K562 (cell line): Measurements from ENCODE around the gene NACAD. TPM values are rescaled to one million over a fixed set of nuclear protein-coding genes. Genes with fewer than 3 reads are reported as not detected.

Experiments used
- BRD9 ChIP-seq: fragments of 450-650 bp; IDR thresholded peaks from 2 replicates; pipeline ENCODE4 v1.6.1; 2018; ENCODE audit warnings: low read depth; ENCODE audit not compliant: partially characterized antibody
- CBX8 ChIP-seq: fragments of 200-600 bp; sonication (generic); IDR thresholded peaks from 2 replicates; pipeline ENCODE4 v1.6.1; 2012; ENCODE audit warnings: borderline replicate concordance, mixed run types, low read depth, mild to moderate bottlenecking, moderate library complexity, mixed read lengths, low read length, control low read depth, inconsistent platforms; ENCODE audit not compliant: poor library complexity, severe bottlenecking; ENCODE audit errors: extremely low read depth
- EHMT2 ChIP-seq: fragments of 450-650 bp; IDR thresholded peaks from 2 replicates; pipeline ENCODE4 v1.6.1; 2018; ENCODE audit warnings: antibody characterized with exemption
- HNRNPL ChIP-seq: fragments of 200-400 bp; formaldehyde crosslinking; IDR thresholded peaks from 2 replicates; pipeline ENCODE4 v1.6.1; 2017; ENCODE audit warnings: low read depth, mild to moderate bottlenecking, low read length
- HSF4 ChIP-seq: fragments of 250-450 bp; sonication (Bioruptor Pico); IDR thresholded peaks from 2 replicates; pipeline ENCODE4 v2.1.2; 2022; ENCODE audit warnings: mild to moderate bottlenecking, moderate library complexity, borderline replicate concordance
- MED1 ChIP-seq: sonication (generic); formaldehyde crosslinking; IDR thresholded peaks from 2 replicates; pipeline ENCODE4 v1.8.1; 2023; ENCODE audit warnings: missing genetic modification reagents, borderline replicate concordance
- RAD21 ChIP-seq, 2 experiments: fragments of 250-450 bp in 1 of 2; fragments of 450-650 bp in 1 of 2; sonication (Bioruptor Pico) in 1 of 2; formaldehyde crosslinking in 1 of 2; IDR thresholded peaks in 1 of 2; conservative IDR thresholded peaks in 1 of 2; 2 replicates each; pipeline versions ENCODE4 v1.4.0 to v1.8.0; 2020 to 2022; ENCODE audit warnings: mild to moderate bottlenecking in 2 of 2, moderate library complexity in 1 of 2
- RBM17 ChIP-seq: fragments of 200-400 bp; formaldehyde crosslinking; IDR thresholded peaks from 2 replicates; pipeline ENCODE4 v1.6.1; 2017; ENCODE audit warnings: low read depth, mild to moderate bottlenecking, low read length, borderline replicate concordance
- SIRT6 ChIP-seq: IDR thresholded peaks from one replicate; pipeline ENCODE4 v1.6.1; 2012; ENCODE audit warnings: low read depth, mild to moderate bottlenecking, control low read depth, inconsistent platforms, low read length, moderate library complexity
- TEAD1 ChIP-seq, 2 experiments: fragments of 450-650 bp in 1 of 2; sonication (generic) in 1 of 2; formaldehyde crosslinking; IDR thresholded peaks; 2 replicates each; pipeline versions ENCODE4 v1.4.0 to v1.8.0; 2020 to 2022; ENCODE audit warnings: mild to moderate bottlenecking in 2 of 2, missing genetic modification reagents in 1 of 2
- ZNF174 ChIP-seq: fragments of 250-450 bp; sonication (Bioruptor Pico); IDR thresholded peaks from 2 replicates; pipeline ENCODE4 v1.4.0; 2020; ENCODE audit warnings: mild to moderate bottlenecking
- ZNF311 ChIP-seq: fragments of 250-450 bp; sonication (Bioruptor Pico); IDR thresholded peaks from 2 replicates; pipeline ENCODE4 v1.4.0; 2020; ENCODE audit warnings: mild to moderate bottlenecking, moderate library complexity
- ZNF431 ChIP-seq: sonication (generic); formaldehyde crosslinking; IDR thresholded peaks from 2 replicates; pipeline ENCODE4 v1.8.0; 2022; ENCODE audit warnings: mild to moderate bottlenecking, missing genetic modification reagents
- ZNF444 ChIP-seq: fragments of 250-450 bp; sonication (Bioruptor Pico); IDR thresholded peaks from 2 replicates; pipeline ENCODE4 v1.4.0; 2020; ENCODE audit warnings: mild to moderate bottlenecking, moderate library complexity
- ZNF707 ChIP-seq: fragments of 250-450 bp; sonication (Bioruptor Pico); conservative IDR thresholded peaks from 2 replicates; pipeline ENCODE4 v1.8.0; 2022; ENCODE audit warnings: inconsistent platforms, mild to moderate bottlenecking, moderate library complexity
- polyA plus RNA-seq, 8 experiments: library from polyadenylated mRNA; depleted of rRNA in 4 of 8; stranded (reverse) in 5 of 8; unstranded in 3 of 8; fragments of >200 nt; fragmentation: Nextera tagmentation in 2 of 8; fragmentation: Illumina TruSeq in 1 of 8; extraction: Ambion mirVana in 2 of 8; extraction: Trizol in 1 of 8; gene quantifications; 2 replicates each; pipeline versions ENCODE4 v1.2.1 to v1.2.3, GENCODE V29; 2011 to 2014; ENCODE audit warnings: inconsistent platforms in 1 of 8, missing spikeins in 1 of 8
- total RNA-seq, 7 experiments: library from RNA; depleted of rRNA in 6 of 7; stranded (reverse); fragments of >200 nt in 6 of 7; fragmentation: Illumina TruSeq in 2 of 7; extraction: Trizol in 2 of 7; gene quantifications; 2 replicates each; pipeline versions ENCODE4 v1.2.1 to v1.2.3, GENCODE V29; 2011 to 2021; ENCODE audit warnings: low replicate concordance in 1 of 7
- TF ChIP-seq, protein P1 (sequence below): fragments of 250-450 bp; sonication (Bioruptor Pico); IDR thresholded peaks from 2 replicates; pipeline ENCODE4 v1.5.0; 2020; ENCODE audit warnings: mild to moderate bottlenecking
- TF ChIP-seq, protein P2 (sequence below): sonication (generic); formaldehyde crosslinking; IDR thresholded peaks from 2 replicates; pipeline ENCODE4 v1.8.1; 2023; ENCODE audit warnings: missing genetic modification reagents, mild to moderate bottlenecking, borderline replicate concordance
- TF ChIP-seq, protein P3 (sequence below): fragments of 450-650 bp; IDR thresholded peaks from 2 replicates; pipeline ENCODE4 v1.6.1; 2018; ENCODE audit warnings: mild to moderate bottlenecking, low read depth; ENCODE audit not compliant: partially characterized antibody

Gene NACAD
- total and polyA plus RNA-seq, 9 of the 15 experiments (the other 6 are each of a cell fraction or from before 2014, with no cell fraction given): under 0.01 to 0.03 (median 0.02) TPM; not detected in 5

DNA sequence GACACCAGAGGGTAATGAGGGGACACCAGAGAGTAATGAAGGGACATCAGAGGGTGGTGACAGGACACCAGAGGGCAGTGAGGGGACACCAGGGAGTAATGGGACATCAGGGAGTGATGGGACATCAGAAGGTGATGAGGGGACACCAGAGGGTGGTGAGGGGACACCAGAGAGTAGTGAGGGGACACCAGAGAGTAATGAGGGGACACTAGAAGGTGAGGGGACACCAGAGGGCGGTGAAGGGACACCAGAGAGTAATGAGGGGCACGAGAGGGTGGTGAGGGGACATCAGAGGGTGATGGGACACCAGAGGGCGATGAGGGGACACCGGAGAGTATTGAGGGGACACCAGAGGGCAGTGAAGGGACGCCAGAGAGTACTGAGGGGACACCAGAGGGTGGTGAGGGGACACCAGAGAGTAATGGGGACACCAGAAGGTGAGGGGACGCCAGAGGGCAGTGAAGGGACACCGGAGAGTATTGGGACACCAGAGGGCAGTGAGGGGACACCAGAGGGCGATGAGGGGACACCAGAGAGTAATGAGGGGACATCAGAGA is 10.6 kb downstream of the NACAD start (continued):
- TF ChIP-seq, protein P1, sequence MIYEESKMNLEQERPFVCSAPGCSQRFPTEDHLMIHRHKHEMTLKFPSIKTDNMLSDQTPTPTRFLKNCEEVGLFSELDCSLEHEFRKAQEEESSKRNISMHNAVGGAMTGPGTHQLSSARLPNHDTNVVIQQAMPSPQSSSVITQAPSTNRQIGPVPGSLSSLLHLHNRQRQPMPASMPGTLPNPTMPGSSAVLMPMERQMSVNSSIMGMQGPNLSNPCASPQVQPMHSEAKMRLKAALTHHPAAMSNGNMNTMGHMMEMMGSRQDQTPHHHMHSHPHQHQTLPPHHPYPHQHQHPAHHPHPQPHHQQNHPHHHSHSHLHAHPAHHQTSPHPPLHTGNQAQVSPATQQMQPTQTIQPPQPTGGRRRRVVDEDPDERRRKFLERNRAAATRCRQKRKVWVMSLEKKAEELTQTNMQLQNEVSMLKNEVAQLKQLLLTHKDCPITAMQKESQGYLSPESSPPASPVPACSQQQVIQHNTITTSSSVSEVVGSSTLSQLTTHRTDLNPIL (CRISPR knock-in tag): no peak
- TF ChIP-seq, protein P2, sequence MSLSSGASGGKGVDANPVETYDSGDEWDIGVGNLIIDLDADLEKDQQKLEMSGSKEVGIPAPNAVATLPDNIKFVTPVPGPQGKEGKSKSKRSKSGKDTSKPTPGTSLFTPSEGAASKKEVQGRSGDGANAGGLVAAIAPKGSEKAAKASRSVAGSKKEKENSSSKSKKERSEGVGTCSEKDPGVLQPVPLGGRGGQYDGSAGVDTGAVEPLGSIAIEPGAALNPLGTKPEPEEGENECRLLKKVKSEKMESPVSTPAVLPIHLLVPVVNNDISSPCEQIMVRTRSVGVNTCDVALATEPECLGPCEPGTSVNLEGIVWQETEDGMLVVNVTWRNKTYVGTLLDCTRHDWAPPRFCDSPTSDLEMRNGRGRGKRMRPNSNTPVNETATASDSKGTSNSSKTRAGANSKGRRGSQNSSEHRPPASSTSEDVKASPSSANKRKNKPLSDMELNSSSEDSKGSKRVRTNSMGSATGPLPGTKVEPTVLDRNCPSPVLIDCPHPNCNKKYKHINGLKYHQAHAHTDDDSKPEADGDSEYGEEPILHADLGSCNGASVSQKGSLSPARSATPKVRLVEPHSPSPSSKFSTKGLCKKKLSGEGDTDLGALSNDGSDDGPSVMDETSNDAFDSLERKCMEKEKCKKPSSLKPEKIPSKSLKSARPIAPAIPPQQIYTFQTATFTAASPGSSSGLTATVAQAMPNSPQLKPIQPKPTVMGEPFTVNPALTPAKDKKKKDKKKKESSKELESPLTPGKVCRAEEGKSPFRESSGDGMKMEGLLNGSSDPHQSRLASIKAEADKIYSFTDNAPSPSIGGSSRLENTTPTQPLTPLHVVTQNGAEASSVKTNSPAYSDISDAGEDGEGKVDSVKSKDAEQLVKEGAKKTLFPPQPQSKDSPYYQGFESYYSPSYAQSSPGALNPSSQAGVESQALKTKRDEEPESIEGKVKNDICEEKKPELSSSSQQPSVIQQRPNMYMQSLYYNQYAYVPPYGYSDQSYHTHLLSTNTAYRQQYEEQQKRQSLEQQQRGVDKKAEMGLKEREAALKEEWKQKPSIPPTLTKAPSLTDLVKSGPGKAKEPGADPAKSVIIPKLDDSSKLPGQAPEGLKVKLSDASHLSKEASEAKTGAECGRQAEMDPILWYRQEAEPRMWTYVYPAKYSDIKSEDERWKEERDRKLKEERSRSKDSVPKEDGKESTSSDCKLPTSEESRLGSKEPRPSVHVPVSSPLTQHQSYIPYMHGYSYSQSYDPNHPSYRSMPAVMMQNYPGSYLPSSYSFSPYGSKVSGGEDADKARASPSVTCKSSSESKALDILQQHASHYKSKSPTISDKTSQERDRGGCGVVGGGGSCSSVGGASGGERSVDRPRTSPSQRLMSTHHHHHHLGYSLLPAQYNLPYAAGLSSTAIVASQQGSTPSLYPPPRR (CRISPR knock-in tag): no peak
- TF ChIP-seq HNRNPL (no peak), RAD21 (CRISPR knock-in tag; conservative IDR thresholded peaks at IDR 0.05 in 1 of 2, IDR thresholded peaks at IDR 0.05 in 1 of 2) (peak in 1 of 2 experiments; percentile 42; a peak in 3 of 4 replicates), BRD9 (no peak), ZNF444 (CRISPR knock-in tag) (no peak), ZNF707 (CRISPR knock-in tag) (no peak), HSF4 (CRISPR knock-in tag) (no peak), SIRT6 (no peak), ZNF431 (no peak), CBX8 (no peak), MED1 (no peak), RBM17 (no peak), TEAD1 (CRISPR knock-in tag; IDR thresholded peaks at IDR 0.05) (no peak), ZNF174 (CRISPR knock-in tag) (no peak), ZNF311 (no peak), EHMT2 (no peak)
- TF ChIP-seq, protein P3, sequence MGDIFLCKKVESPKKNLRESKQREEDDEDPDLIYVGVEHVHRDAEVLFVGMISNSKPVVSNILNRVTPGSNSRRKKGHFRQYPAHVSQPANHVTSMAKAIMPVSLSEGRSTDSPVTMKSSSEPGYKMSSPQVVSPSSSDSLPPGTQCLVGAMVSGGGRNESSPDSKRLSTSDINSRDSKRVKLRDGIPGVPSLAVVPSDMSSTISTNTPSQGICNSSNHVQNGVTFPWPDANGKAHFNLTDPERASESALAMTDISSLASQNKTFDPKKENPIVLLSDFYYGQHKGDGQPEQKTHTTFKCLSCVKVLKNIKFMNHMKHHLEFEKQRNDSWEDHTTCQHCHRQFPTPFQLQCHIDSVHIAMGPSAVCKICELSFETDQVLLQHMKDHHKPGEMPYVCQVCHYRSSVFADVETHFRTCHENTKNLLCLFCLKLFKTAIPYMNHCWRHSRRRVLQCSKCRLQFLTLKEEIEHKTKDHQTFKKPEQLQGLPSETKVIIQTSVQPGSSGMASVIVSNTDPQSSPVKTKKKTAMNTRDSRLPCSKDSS: no peak
